ENCODE results near the gene ZNF598.

- TF ChIP-seq CTCF (conservative IDR thresholded peaks at IDR 0.05; ENCODE audit: low read depth, low read length) (no peak), EZH2 (IDR thresholded peaks at IDR 0.05; ENCODE audit: low read length, unreplicated experiment) (no peak), EZH2phosphoT487 (IDR thresholded peaks at IDR 0.05; ENCODE audit: borderline replicate concordance, low read length) (no peak)
Observed at GRCh38 chr16:2034696-2035430, 25.2 kb upstream of the ZNF598 start.

All from PC-3 (cell line).